Activated naive CD8-positive, alpha-beta T cell treated with anti-CD3 and anti-CD28 coated beads, Interleukin-2, amount 50 U/mL, for 16 hours (primary cell): ENCODE results near the gene SPATA2L.
A peak's percentile ranks its signal among the peaks of the same experiment; 100 is the strongest.
"Not testable (repeated sequence)": the region's sequence is repeated elsewhere in the genome, so short reads cannot be mapped to it uniquely, and the experiment has no call there.

Source experiments
- DNase-seq: peaks from one replicate; pipeline ENCODE4 v3.0.0-alpha.2; 2020; ENCODE audit warnings: low read depth, low spot score

SPATA2L gene

GRCh38 chr16:89706518-89707260, 5.2 kb upstream of the SPATA2L start:
- DNase-seq = no peak

- no peak for DNase-seq
Measured at GRCh38 chr16:89705006-89705405, 3.5 kb upstream of the SPATA2L start.

GRCh38 chr16:89704281-89704680, 2.8 kb upstream of the SPATA2L start:
- no peak for DNase-seq

- DNase-seq = no peak
Measured at GRCh38 chr16:89700649-89701424, 668 bp downstream of the SPATA2L start.

GRCh38 chr16:89700100-89700648, 1.3 kb downstream of the SPATA2L start:
- DNase-seq = peak; percentile 87

- DNase-seq = not testable (repeated sequence)
Measured at GRCh38 chr16:89699629-89700099, 1.8 kb downstream of the SPATA2L start.

GRCh38 chr16:89698717-89699116, 2.8 kb downstream of the SPATA2L start:
- DNase-seq = not testable (repeated sequence)

GRCh38 chr16:89697616-89698331, 3.7 kb downstream of the SPATA2L start:
- DNase-seq = no peak

- DNase-seq = no peak
Measured at GRCh38 chr16:89697161-89697615, 4.3 kb downstream of the SPATA2L start.

GRCh38 chr16:89696670-89697128, 4.8 kb downstream of the SPATA2L start:
- DNase-seq = no peak

GRCh38 chr16:89695875-89696669, 5.4 kb downstream of the SPATA2L start:
- DNase-seq = no peak

GRCh38 chr16:89695086-89695874, 6.2 kb downstream of the SPATA2L start:
- no peak for DNase-seq

- not testable (repeated sequence) for DNase-seq
Measured at GRCh38 chr16:89694784-89695085, 6.8 kb downstream of the SPATA2L start.

- no peak for DNase-seq
Measured at GRCh38 chr16:89693931-89694783, 7.3 kb downstream of the SPATA2L start.

- no peak for DNase-seq
Measured at GRCh38 chr16:89693289-89693731, 8.2 kb downstream of the SPATA2L start.

- no peak for DNase-seq
Measured at GRCh38 chr16:89691986-89692569, 9.4 kb downstream of the SPATA2L start.

GRCh38 chr16:89691231-89691985, 10.1 kb downstream of the SPATA2L start:
- no peak for DNase-seq

- DNase-seq = no peak
Measured at GRCh38 chr16:89690392-89690901, 11.1 kb downstream of the SPATA2L start.
